PFSK-1 (cell line): ENCODE measurements around the gene IL34.

Experiments
- POLR2AphosphoS5 ChIP-seq: IDR thresholded peaks from 2 replicates; pipeline ENCODE4 v1.6.1; 2012; ENCODE audit warnings: low read depth, mild to moderate bottlenecking, control low read depth, low read length, moderate library complexity
- REST ChIP-seq, 2 experiments: IDR thresholded peaks; 2 replicates each; pipeline versions ENCODE4 v1.6.1 to v1.8.0; 2011 to 2012; ENCODE audit warnings: low read depth in 2 of 2, low read length in 2 of 2, control low read depth in 1 of 2, inconsistent platforms in 1 of 2, mild to moderate bottlenecking in 1 of 2, moderate library complexity in 1 of 2; ENCODE audit not compliant: insufficient read depth in 1 of 2
- SIN3A ChIP-seq: IDR thresholded peaks from 2 replicates; pipeline ENCODE4 v1.6.1; 2012; ENCODE audit warnings: mild to moderate bottlenecking, low read length, moderate library complexity, borderline replicate concordance; ENCODE audit not compliant: insufficient read depth

GRCh38 chr16:70611224-70611598 is 35.1 kb upstream of the IL34 start:
- TF ChIP-seq SIN3A: no peak
- no peak for TF ChIP-seq POLR2AphosphoS5
- TF ChIP-seq REST (IDR thresholded peaks at IDR 0.05; ENCODE audit: insufficient read depth in 1 of 2, low read depth in 2 of 2, low read length in 2 of 2): no peak
